Activated CD4-positive, alpha-beta T cell treated with anti-CD3 and anti-CD28 coated beads, Interleukin-2, amount 50 U/mL, for 16 hours (primary cell): Measurements from ENCODE around the gene NRGN.

Source experiments
- DNase-seq: peaks from one replicate; pipeline ENCODE4 v3.0.0-alpha.2; 2020

NRGN gene

GRCh38 chr11:124739479-124740276 is at the start of gene NRGN:
TSS of gene NRGN (plus strand) at chr11:124739942. CDS start at chr11:124740085, 143 bp downstream.
- DNase-seq: peak; percentile 88

GRCh38 chr11:124693142-124693541 is 46.6 kb upstream of the NRGN start:
- no peak for DNase-seq

- no peak for DNase-seq
These were observed 40.2 kb upstream of the NRGN start for GRCh38 chr11:124699547-124699946.

- no peak for DNase-seq
These were observed 39.7 kb upstream of the NRGN start for GRCh38 chr11:124700028-124700427.

GRCh38 chr11:124707829-124708228 is 31.9 kb upstream of the NRGN start:
- DNase-seq: no peak

- DNase-seq: no peak
These were observed 27.4 kb upstream of the NRGN start for GRCh38 chr11:124712392-124712791.

GRCh38 chr11:124716591-124716990 is 23.2 kb upstream of the NRGN start:
- no peak for DNase-seq

- no peak for DNase-seq
These were observed 22.3 kb upstream of the NRGN start for GRCh38 chr11:124717421-124717785.

- no peak for DNase-seq
These were observed 21.7 kb upstream of the NRGN start for GRCh38 chr11:124717786-124718651.

GRCh38 chr11:124718801-124719200 is 20.9 kb upstream of the NRGN start:
- DNase-seq: no peak

GRCh38 chr11:124719534-124719933 is 20.2 kb upstream of the NRGN start:
- DNase-seq: no peak

GRCh38 chr11:124722176-124722575 is 17.6 kb upstream of the NRGN start:
- DNase-seq: no peak

- DNase-seq: no peak
These were observed 14.6 kb upstream of the NRGN start for GRCh38 chr11:124724979-124725718.

GRCh38 chr11:124725719-124726105 is 14.0 kb upstream of the NRGN start:
- no peak for DNase-seq

- no peak for DNase-seq
These were observed 12.3 kb upstream of the NRGN start for GRCh38 chr11:124727474-124727873.

GRCh38 chr11:124728134-124728533 is 11.6 kb upstream of the NRGN start:
- DNase-seq: no peak

- no peak for DNase-seq
These were observed 10.2 kb upstream of the NRGN start for GRCh38 chr11:124729571-124729970.

GRCh38 chr11:124732230-124732629 is 7.5 kb upstream of the NRGN start:
- DNase-seq: no peak

GRCh38 chr11:124736736-124737135 is 3.0 kb upstream of the NRGN start:
- no peak for DNase-seq

GRCh38 chr11:124737638-124738305 is 2.0 kb upstream of the NRGN start:
- DNase-seq: no peak

- no peak for DNase-seq
These were observed 846 bp upstream of the NRGN start for GRCh38 chr11:124738713-124739478.

- DNase-seq: peak; percentile 38
These were observed 638 bp downstream of the NRGN start for GRCh38 chr11:124740277-124740882.
